GM12875 (cell line): Measurements from ENCODE around the gene C2orf42.

Experiments
- H3K4me3 ChIP-seq: one replicate; pipeline ENCODE4 v1.5.1; 2011; ENCODE audit warnings: low read depth, low read length, control low read depth
- TF ChIP-seq, protein P1 (sequence below): IDR thresholded peaks from 2 replicates; pipeline ENCODE4 v1.5.1; 2011; ENCODE audit warnings: low read depth, mild to moderate bottlenecking, control low read depth, inconsistent platforms, low read length, moderate library complexity, borderline replicate concordance; ENCODE audit not compliant: insufficient read depth

C2orf42 gene

DNA sequence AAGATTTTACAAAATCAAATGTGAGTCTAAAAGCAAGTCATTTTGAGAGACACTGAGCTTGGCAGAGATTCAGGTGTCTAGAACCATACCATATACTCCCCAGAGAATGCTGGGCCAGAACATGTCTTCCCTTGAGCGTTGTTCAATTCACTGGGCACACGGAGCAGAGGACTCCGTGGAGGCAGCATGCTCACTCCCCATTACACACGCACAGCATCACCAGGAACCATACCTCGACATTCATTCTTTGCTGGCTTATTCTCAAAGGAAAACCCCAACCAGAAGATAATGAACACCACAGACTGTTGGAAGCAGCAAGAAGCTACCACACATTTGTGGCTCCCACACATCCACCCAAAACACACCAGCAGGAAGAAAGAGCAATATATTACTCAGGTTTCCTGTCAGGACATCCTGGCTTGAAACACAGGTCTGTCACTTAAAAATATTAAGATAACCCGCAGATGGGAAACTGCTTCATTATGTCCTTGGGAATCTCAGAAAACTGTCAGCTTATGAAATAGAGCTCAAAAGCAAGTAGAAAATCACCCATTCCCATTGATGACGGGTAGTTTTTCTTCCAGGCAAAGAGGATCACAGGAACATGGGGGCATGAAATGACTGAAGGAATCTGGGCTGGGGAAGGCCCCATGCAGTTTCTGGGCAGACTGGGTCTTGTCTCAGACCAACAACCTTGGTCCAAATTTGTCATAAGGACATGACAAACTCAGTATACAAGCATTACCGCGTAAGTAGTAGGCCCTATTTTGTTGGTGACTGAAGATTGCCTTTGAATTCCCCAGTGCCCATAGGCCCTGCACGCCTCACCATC lies 57.1 kb downstream of the C2orf42 start:
- TF ChIP-seq, protein P1, sequence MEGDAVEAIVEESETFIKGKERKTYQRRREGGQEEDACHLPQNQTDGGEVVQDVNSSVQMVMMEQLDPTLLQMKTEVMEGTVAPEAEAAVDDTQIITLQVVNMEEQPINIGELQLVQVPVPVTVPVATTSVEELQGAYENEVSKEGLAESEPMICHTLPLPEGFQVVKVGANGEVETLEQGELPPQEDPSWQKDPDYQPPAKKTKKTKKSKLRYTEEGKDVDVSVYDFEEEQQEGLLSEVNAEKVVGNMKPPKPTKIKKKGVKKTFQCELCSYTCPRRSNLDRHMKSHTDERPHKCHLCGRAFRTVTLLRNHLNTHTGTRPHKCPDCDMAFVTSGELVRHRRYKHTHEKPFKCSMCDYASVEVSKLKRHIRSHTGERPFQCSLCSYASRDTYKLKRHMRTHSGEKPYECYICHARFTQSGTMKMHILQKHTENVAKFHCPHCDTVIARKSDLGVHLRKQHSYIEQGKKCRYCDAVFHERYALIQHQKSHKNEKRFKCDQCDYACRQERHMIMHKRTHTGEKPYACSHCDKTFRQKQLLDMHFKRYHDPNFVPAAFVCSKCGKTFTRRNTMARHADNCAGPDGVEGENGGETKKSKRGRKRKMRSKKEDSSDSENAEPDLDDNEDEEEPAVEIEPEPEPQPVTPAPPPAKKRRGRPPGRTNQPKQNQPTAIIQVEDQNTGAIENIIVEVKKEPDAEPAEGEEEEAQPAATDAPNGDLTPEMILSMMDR: no peak
- no peak overlapping the region for H3K4me3 ChIP-seq

DNA sequence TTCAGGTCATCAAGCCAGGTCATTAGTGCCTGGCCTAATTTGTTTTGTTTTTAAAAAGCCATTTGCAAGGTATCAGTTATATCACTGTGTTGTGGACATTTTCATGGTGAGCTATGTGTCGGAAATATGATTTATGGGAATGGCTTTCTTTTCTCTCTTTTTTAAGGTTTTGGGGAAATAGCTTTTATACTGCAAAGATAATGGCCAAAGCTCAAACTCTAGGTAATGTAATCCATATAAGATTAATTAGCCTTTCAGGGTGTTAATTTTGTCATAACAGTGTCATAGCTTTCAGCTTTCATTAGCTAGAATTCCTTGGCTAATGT lies 57.7 kb downstream of the C2orf42 start:
- H3K4me3 ChIP-seq: no peak overlapping the region
- TF ChIP-seq, protein P1: no peak

DNA sequence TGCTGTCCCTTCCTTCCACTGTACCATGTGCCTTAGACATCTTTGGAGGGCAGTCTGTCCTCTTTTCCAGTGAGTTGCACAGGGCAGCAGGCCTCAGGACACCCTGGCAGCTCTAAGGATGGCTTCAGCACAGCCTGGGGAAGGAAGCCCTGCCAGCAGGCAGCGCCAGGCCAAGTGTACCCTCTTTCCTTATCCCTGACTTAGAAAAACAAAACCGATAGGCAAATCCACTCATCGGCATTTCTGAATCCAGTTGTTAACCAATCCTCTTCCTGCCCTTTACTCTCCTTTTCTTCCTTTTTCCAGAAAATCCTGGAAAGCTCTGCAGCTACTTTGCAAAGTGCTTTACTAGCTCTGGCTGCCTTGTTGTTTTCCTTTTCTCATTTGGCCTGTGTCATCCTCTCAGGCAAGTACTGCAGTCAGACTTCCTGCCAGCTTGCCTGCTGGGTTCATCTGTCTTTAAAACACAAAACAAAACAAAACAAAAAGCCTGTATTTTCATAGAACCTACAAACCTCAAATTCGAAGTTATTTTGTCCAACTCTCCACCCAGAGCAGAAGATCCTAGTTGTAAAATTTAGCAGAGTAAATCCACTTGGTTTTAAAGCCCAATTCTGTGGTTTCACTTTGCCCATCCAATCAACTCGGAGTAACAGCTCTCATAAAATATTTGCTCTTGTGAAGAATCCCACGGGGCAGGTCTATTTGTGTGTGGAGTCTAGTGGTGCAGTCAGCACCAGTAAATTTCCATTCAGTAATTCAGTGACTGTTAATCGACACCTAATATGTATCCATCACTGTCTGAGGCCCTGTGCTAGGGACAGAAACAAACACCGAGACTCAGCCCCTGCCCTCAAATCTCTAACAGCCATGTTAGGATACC lies 58.3 kb downstream of the C2orf42 start:
- TF ChIP-seq, protein P1: no peak
- peak overlapping the region; percentile 34 for H3K4me3 ChIP-seq

DNA sequence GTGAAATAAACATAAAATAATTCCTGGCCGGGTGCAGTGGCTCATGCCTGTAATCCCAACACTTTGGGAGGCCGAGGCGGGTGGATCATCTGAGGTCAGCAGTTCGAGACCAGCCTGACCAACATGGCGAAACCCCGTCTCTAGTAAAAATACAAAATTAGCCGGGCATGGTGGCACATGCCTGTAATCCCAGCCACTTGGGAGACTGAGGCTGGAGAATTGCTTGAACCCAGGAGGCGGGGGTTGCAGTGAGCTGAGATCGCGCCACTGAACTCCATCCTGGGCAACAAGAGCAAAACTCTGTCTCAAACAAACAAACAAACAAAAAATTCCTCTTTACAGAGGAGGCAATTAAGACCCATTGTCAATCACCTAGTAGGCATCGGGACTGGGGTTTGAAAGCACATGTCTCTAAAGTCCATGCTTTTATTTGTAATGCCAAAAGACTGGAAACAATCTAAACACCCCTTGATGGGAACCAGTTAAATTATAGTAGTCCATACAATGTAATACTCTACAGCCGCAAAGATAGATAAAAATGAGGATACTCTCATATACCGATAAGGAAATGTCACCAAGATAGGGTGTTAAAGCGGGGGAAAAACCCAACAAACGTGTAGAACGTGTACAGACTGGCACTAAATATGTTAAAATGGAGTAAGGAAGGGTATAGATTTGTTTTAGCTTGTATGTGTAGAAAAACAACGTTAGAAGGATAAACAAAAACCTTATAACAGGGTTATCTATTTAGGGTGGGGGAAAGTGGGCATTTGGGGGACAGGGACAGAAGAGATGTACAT lies 59.3 kb downstream of the C2orf42 start:
- H3K4me3 ChIP-seq: peak overlapping the region; percentile 34

DNA sequence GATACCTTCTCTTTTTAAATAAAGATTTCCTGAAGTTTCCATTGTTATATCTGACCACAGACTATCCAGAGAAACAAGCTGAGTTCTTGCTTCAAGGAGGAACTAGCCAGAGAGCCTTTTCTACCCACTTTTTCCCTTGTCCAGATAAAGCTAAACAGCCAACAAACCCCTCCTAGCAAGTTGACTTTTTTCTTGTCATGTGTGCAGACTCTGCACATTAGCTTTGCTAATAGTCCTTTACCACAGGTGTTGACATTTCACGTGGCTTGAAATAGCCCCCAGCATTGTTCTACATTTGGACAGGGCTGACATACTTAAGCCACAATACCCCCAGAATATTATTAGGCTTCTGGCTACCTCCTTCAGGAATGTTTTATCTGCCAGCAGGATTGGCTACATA lies 62.8 kb downstream of the C2orf42 start:
- TF ChIP-seq, protein P1: no peak
- no peak overlapping the region for H3K4me3 ChIP-seq

DNA sequence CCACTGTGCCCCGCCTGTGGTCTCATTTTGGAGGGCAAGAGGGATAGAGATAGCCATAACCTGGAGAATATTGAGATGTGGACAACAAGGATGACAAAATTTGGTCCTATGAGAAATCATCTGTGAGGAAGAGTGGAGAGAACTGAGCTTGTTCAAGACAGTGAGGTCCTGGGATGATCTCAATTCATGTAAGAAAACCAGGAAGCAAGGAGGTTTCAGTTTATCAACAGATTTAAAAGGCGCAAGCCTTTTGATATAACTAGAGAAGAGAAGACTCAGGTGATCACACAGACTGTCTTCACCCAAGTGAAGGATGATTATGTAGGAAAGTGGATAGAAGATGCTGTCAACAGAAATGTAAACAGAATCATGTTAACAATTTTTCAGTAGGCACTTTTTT lies 64.4 kb downstream of the C2orf42 start:
- no peak overlapping the region for H3K4me3 ChIP-seq
- TF ChIP-seq, protein P1: no peak

DNA sequence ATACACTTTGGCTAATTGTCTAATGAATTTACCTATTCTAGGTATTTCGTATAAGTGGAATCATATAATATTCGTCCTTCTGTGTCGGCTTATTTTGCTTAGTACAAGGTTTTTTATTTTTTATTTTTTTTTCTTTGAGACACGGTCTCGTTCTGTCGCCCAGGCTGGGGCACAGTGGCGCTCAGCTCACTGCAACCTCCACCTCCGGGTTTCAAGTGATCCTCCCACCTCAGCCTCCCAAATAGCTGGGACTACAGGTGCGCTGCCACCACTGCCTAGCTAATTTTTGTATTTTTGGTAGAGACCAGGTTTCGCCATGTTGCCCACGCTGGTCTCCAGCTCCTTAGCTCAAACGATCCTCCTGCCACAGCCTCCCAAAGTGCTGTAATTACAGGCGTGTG lies 65.3 kb downstream of the C2orf42 start:
- H3K4me3 ChIP-seq: peak overlapping the region; percentile 55
- TF ChIP-seq, protein P1: no peak
